ENCODE measurements around the gene YEATS2.

GRCh38 chr3:183818041-183818620 lies 120.5 kb downstream of the YEATS2 start:
- no peak for TF ChIP-seq CTCF (conservative IDR thresholded peaks at IDR 0.05; ENCODE audit: low read depth, low read length)
- no peak for TF ChIP-seq EZH2phosphoT487 (IDR thresholded peaks at IDR 0.05; ENCODE audit: borderline replicate concordance, low read length)

All from PC-3 (cell line).